Liver (tissue), 9 donors: ENCODE results near the gene LRMDA. TPM values are rescaled to one million over a fixed set of nuclear protein-coding genes. Genes with fewer than 3 reads are reported as not detected.

Experiments
- DNase-seq: peaks from one replicate; pipeline ENCODE4 v3.0.0-alpha.2; 2017; ENCODE audit warnings: low spot score
- H3K27ac ChIP-seq, 2 donors: one replicate each; pipeline ENCODE4 v1.7.0; 2013; ENCODE audit warnings: inconsistent platforms in 2 of 2, low read length in 2 of 2, control low read depth in 1 of 2, low read depth in 1 of 2, mild to moderate bottlenecking in 1 of 2
- H3K27me3 ChIP-seq, 4 donors: one replicate each; pipeline versions ENCODE4 v1.6.1 to v1.7.0; 2013; ENCODE audit warnings: low read length in 3 of 4, inconsistent platforms in 1 of 4, mild to moderate bottlenecking in 1 of 4, moderate library complexity in 1 of 4; ENCODE audit not compliant: control insufficient read depth in 4 of 4, insufficient read depth in 4 of 4
- H3K36me3 ChIP-seq, 4 donors: one replicate each; pipeline versions ENCODE4 v1.6.1 to v1.7.0; 2013; ENCODE audit warnings: low read length in 3 of 4, mild to moderate bottlenecking in 3 of 4, low read depth in 1 of 4, moderate library complexity in 1 of 4; ENCODE audit not compliant: control insufficient read depth in 4 of 4, insufficient read depth in 3 of 4
- H3K4me1 ChIP-seq, 4 donors: one replicate each; pipeline versions ENCODE4 v1.6.1 to v1.7.0; 2013; ENCODE audit warnings: low read length in 3 of 4, mild to moderate bottlenecking in 3 of 4, moderate library complexity in 1 of 4; ENCODE audit not compliant: control insufficient read depth in 4 of 4, insufficient read depth in 4 of 4
- H3K4me3 ChIP-seq, 3 donors: one replicate each; pipeline versions ENCODE4 v1.6.1 to v1.7.0; 2013; ENCODE audit warnings: low read length in 3 of 3, control low read depth in 1 of 3, low read depth in 1 of 3, mild to moderate bottlenecking in 1 of 3
- H3K9ac ChIP-seq, 2 donors: one replicate each; pipeline ENCODE4 v1.7.0; 2013; ENCODE audit warnings: low read length in 2 of 2, mild to moderate bottlenecking in 2 of 2, moderate library complexity in 2 of 2, control low read depth in 1 of 2, low read depth in 1 of 2
- H3K9me3 ChIP-seq, 4 donors: one replicate each; pipeline versions ENCODE4 v1.6.1 to v1.7.0; 2013; ENCODE audit warnings: low read length in 3 of 4; ENCODE audit not compliant: control insufficient read depth in 4 of 4
- EGR1 ChIP-seq, 2 donors: IDR thresholded peaks; 2 replicates each; pipeline ENCODE4 v1.6.1; 2016 to 2018; ENCODE audit warnings: antibody characterized with exemption in 2 of 2, low read depth in 2 of 2
- FOXA1 ChIP-seq: IDR thresholded peaks from 2 replicates; pipeline ENCODE4 v1.6.1; 2016; ENCODE audit warnings: antibody characterized with exemption
- FOXA2 ChIP-seq: IDR thresholded peaks from 2 replicates; pipeline ENCODE4 v1.6.1; 2016; ENCODE audit warnings: antibody characterized with exemption
- GABPA ChIP-seq, 2 donors: IDR thresholded peaks in 1 of 2; conservative IDR thresholded peaks in 1 of 2; 2 replicates each; pipeline ENCODE4 v1.6.1; 2016; ENCODE audit warnings: antibody characterized with exemption in 2 of 2, mild to moderate bottlenecking in 1 of 2, moderate library complexity in 1 of 2
- HNF4A ChIP-seq, 2 donors: conservative IDR thresholded peaks; 2 replicates each; pipeline ENCODE4 v1.6.1; 2016; ENCODE audit warnings: antibody characterized with exemption in 2 of 2, mild to moderate bottlenecking in 2 of 2
- HNF4G ChIP-seq: IDR thresholded peaks from 2 replicates; pipeline ENCODE4 v1.6.1; 2016; ENCODE audit warnings: antibody characterized with exemption
- JUND ChIP-seq, 2 donors: IDR thresholded peaks; 2 replicates each; pipeline ENCODE4 v1.6.1; 2016; ENCODE audit warnings: antibody characterized with exemption in 2 of 2
- NR2F2 ChIP-seq: IDR thresholded peaks from 2 replicates; pipeline ENCODE4 v1.6.1; 2016; ENCODE audit warnings: antibody characterized with exemption
- RAD21 ChIP-seq, 2 donors: IDR thresholded peaks; 2 replicates each; pipeline ENCODE4 v1.6.1; 2016; ENCODE audit warnings: antibody characterized with exemption in 2 of 2, mild to moderate bottlenecking in 2 of 2
- RXRA ChIP-seq, 2 donors: IDR thresholded peaks; 2 replicates each; pipeline ENCODE4 v1.6.1; 2017 to 2018; ENCODE audit warnings: antibody characterized with exemption in 2 of 2, mild to moderate bottlenecking in 1 of 2
- SP1 ChIP-seq: IDR thresholded peaks from 2 replicates; pipeline ENCODE4 v1.6.1; 2018; ENCODE audit warnings: antibody characterized with exemption, mild to moderate bottlenecking
- TAF1 ChIP-seq: conservative IDR thresholded peaks from 2 replicates; pipeline ENCODE4 v1.6.1; 2016; ENCODE audit warnings: antibody characterized with exemption, mild to moderate bottlenecking
- YY1 ChIP-seq: IDR thresholded peaks from 2 replicates; pipeline ENCODE4 v1.6.1; 2016; ENCODE audit warnings: antibody characterized with exemption, mild to moderate bottlenecking
- WGBS: extraction: QIAGEN DNeasy Blood & Tissue Kit; methylation state at CpG from one replicate; pipeline ENCODE4 v1.1.7; 2013; 5-methylcytosine and 5-hydroxymethylcytosine counted together
- polyA plus RNA-seq, 2 donors: library from polyadenylated mRNA; stranded (reverse) in 1 of 2; unstranded in 1 of 2; fragments of 200-250 nt in 1 of 2; fragments of >200 nt in 1 of 2; fragmentation: Nextera tagmentation in 1 of 2; extraction: Ambion mirVana in 1 of 2; gene quantifications; one replicate each; pipeline versions ENCODE4 v1.2.1 to v1.2.3, GENCODE V29; 2013 to 2015
- total RNA-seq, 2 donors: library from RNA; depleted of rRNA; stranded (reverse); fragments of >200 nt; gene quantifications; one replicate each; pipeline ENCODE4 v1.2.3, GENCODE V29; 2014
- TF ChIP-seq, protein P1 (sequence below): fragments of 150-350 bp; IDR thresholded peaks from 2 replicates; pipeline ENCODE4 v1.5.1; 2017; ENCODE audit warnings: improper control_type of control experiment, low read depth, low read length; ENCODE audit not compliant: missing input control
- TF ChIP-seq, protein P2 (sequence below): IDR thresholded peaks from 2 replicates; pipeline ENCODE4 v1.6.1; 2016; ENCODE audit warnings: antibody characterized with exemption
- TF ChIP-seq, protein P3 (sequence below): IDR thresholded peaks from 2 replicates; pipeline ENCODE4 v1.6.1; 2016; ENCODE audit warnings: antibody characterized with exemption
- TF ChIP-seq, protein P4 (sequence below): IDR thresholded peaks from 2 replicates; pipeline ENCODE4 v1.6.1; 2016; ENCODE audit warnings: antibody characterized with exemption
- TF ChIP-seq, protein P5 (sequence below): IDR thresholded peaks from 2 replicates; pipeline ENCODE4 v1.6.1; 2016; ENCODE audit warnings: antibody characterized with exemption, mild to moderate bottlenecking
- donor health status: healthy.
- donor health status: healthy.
- donor health status: healthy.
- donor health status: healthy.
- donor health status: healthy.

LRMDA gene
- total and polyA plus RNA-seq, 4 donors: 7.9 to 15.8 (median 11.3) TPM

DNA sequence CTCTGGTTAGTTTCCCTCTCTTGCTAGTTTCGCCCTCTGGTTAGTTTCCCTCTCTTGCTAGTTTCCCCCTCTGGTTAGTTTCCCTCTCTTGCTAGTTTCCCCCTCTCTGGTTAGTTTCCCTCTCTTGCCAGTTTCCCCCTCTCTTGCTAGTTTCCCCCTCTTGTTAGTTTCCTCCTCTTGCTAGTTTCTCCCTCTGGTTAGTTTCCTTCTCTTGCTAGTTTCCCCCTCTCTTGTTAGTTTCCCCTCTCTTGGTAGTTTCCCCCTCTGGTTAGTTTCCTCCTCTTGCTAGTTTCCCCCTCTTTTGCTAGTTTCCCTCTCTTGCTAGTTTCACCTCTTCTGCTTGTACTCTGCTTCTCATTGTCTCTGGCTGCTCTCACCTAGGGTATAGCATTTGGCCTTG, 613.8 kb downstream of the LRMDA start:
- Histone ChIP-seq H3K9me3 (no peaks in the 10 kb centered on the region), H3K9ac (no peak overlapping the region), H3K4me1 (no peaks in the 10 kb centered on the region), H3K4me3 (no peak overlapping the region), H3K27ac (no peak overlapping the region), H3K36me3 (no peaks in the 10 kb centered on the region), H3K27me3 (no peaks in the 10 kb centered on the region)
- 93% methylated on average over 1 of the region's 1 CpG for WGBS
- TF ChIP-seq, protein P1, sequence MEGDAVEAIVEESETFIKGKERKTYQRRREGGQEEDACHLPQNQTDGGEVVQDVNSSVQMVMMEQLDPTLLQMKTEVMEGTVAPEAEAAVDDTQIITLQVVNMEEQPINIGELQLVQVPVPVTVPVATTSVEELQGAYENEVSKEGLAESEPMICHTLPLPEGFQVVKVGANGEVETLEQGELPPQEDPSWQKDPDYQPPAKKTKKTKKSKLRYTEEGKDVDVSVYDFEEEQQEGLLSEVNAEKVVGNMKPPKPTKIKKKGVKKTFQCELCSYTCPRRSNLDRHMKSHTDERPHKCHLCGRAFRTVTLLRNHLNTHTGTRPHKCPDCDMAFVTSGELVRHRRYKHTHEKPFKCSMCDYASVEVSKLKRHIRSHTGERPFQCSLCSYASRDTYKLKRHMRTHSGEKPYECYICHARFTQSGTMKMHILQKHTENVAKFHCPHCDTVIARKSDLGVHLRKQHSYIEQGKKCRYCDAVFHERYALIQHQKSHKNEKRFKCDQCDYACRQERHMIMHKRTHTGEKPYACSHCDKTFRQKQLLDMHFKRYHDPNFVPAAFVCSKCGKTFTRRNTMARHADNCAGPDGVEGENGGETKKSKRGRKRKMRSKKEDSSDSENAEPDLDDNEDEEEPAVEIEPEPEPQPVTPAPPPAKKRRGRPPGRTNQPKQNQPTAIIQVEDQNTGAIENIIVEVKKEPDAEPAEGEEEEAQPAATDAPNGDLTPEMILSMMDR: no peak
- TF ChIP-seq HNF4G (no peak), RAD21 (IDR thresholded peaks at IDR 0.05) (no peak), FOXA1 (no peak), EGR1 (IDR thresholded peaks at IDR 0.05; ENCODE audit: low read depth in 2 of 2) (no peak), TAF1 (no peak), JUND (IDR thresholded peaks at IDR 0.05) (no peak), YY1 (no peak), FOXA2 (no peak), HNF4A (conservative IDR thresholded peaks at IDR 0.05) (no peak), NR2F2 (no peak), RXRA (IDR thresholded peaks at IDR 0.05) (no peak), GABPA (IDR thresholded peaks at IDR 0.05 in 1 of 2, conservative IDR thresholded peaks at IDR 0.05 in 1 of 2) (no peak), SP1 (no peak)
- TF ChIP-seq, protein P2, sequence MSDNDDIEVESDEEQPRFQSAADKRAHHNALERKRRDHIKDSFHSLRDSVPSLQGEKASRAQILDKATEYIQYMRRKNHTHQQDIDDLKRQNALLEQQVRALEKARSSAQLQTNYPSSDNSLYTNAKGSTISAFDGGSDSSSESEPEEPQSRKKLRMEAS: no peak
- TF ChIP-seq, protein P3, sequence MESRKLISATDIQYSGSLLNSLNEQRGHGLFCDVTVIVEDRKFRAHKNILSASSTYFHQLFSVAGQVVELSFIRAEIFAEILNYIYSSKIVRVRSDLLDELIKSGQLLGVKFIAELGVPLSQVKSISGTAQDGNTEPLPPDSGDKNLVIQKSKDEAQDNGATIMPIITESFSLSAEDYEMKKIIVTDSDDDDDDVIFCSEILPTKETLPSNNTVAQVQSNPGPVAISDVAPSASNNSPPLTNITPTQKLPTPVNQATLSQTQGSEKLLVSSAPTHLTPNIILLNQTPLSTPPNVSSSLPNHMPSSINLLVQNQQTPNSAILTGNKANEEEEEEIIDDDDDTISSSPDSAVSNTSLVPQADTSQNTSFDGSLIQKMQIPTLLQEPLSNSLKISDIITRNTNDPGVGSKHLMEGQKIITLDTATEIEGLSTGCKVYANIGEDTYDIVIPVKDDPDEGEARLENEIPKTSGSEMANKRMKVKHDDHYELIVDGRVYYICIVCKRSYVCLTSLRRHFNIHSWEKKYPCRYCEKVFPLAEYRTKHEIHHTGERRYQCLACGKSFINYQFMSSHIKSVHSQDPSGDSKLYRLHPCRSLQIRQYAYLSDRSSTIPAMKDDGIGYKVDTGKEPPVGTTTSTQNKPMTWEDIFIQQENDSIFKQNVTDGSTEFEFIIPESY: no peak
- TF ChIP-seq, protein P4, sequence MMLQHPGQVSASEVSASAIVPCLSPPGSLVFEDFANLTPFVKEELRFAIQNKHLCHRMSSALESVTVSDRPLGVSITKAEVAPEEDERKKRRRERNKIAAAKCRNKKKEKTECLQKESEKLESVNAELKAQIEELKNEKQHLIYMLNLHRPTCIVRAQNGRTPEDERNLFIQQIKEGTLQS: no peak
- TF ChIP-seq, protein P5, sequence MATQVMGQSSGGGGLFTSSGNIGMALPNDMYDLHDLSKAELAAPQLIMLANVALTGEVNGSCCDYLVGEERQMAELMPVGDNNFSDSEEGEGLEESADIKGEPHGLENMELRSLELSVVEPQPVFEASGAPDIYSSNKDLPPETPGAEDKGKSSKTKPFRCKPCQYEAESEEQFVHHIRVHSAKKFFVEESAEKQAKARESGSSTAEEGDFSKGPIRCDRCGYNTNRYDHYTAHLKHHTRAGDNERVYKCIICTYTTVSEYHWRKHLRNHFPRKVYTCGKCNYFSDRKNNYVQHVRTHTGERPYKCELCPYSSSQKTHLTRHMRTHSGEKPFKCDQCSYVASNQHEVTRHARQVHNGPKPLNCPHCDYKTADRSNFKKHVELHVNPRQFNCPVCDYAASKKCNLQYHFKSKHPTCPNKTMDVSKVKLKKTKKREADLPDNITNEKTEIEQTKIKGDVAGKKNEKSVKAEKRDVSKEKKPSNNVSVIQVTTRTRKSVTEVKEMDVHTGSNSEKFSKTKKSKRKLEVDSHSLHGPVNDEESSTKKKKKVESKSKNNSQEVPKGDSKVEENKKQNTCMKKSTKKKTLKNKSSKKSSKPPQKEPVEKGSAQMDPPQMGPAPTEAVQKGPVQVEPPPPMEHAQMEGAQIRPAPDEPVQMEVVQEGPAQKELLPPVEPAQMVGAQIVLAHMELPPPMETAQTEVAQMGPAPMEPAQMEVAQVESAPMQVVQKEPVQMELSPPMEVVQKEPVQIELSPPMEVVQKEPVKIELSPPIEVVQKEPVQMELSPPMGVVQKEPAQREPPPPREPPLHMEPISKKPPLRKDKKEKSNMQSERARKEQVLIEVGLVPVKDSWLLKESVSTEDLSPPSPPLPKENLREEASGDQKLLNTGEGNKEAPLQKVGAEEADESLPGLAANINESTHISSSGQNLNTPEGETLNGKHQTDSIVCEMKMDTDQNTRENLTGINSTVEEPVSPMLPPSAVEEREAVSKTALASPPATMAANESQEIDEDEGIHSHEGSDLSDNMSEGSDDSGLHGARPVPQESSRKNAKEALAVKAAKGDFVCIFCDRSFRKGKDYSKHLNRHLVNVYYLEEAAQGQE: no peak
- no peak for DNase-seq
